ENCODE measurements around the gene ASIC2.

The ASIC2 gene

GRCh38 chr17:33112763-33113162 lies 180.3 kb downstream of the ASIC2 start:
- DNase-seq = no peak

- no peak for DNase-seq
Observed at GRCh38 chr17:33109336-33110072, 183.6 kb downstream of the ASIC2 start.

GRCh38 chr17:33106525-33107165 lies 186.4 kb downstream of the ASIC2 start:
- DNase-seq = no peak

- DNase-seq = no peak
Observed at GRCh38 chr17:33105911-33106310, 187.2 kb downstream of the ASIC2 start.

- no peak for DNase-seq
Observed at GRCh38 chr17:33099906-33100305, 193.2 kb downstream of the ASIC2 start.

- no peak for DNase-seq
Observed at GRCh38 chr17:33099252-33099651, 193.8 kb downstream of the ASIC2 start.

GRCh38 chr17:33097411-33097810 lies 195.7 kb downstream of the ASIC2 start:
- no peak for DNase-seq

- no peak for DNase-seq
Observed at GRCh38 chr17:33096161-33096560, 196.9 kb downstream of the ASIC2 start.

- no peak for DNase-seq
Observed at GRCh38 chr17:33091271-33091670, 201.8 kb downstream of the ASIC2 start.

GRCh38 chr17:33090806-33091205 lies 202.3 kb downstream of the ASIC2 start:
- no peak for DNase-seq

- DNase-seq = no peak
Observed at GRCh38 chr17:33086878-33087277, 206.2 kb downstream of the ASIC2 start.

- no peak for DNase-seq
Observed at GRCh38 chr17:33086041-33086440, 207.1 kb downstream of the ASIC2 start.

GRCh38 chr17:33085256-33085655 lies 207.8 kb downstream of the ASIC2 start:
- no peak for DNase-seq

GRCh38 chr17:33084755-33085154 lies 208.3 kb downstream of the ASIC2 start:
- DNase-seq = no peak

GRCh38 chr17:33082529-33083173 lies 210.4 kb downstream of the ASIC2 start:
- DNase-seq = no peak

GRCh38 chr17:33080091-33080490 lies 213.0 kb downstream of the ASIC2 start:
- no peak for DNase-seq

GRCh38 chr17:33079201-33079600 lies 213.9 kb downstream of the ASIC2 start:
- no peak for DNase-seq

- no peak for DNase-seq
Observed at GRCh38 chr17:33076979-33077378, 216.1 kb downstream of the ASIC2 start.

GRCh38 chr17:33073416-33073815 lies 219.7 kb downstream of the ASIC2 start:
- DNase-seq = no peak

GRCh38 chr17:33072421-33073161 lies 220.5 kb downstream of the ASIC2 start:
- DNase-seq = no peak

GRCh38 chr17:33071656-33072055 lies 221.4 kb downstream of the ASIC2 start:
- no peak for DNase-seq

GRCh38 chr17:33057564-33057963 lies 235.5 kb downstream of the ASIC2 start:
- no peak for DNase-seq

- no peak for DNase-seq
Observed at GRCh38 chr17:33056399-33057146, 236.5 kb downstream of the ASIC2 start.

Data from stimulated activated CD4-positive, alpha-beta T cell treated with anti-CD3 and anti-CD28 coated beads, Interleukin-4, amount 100 ng/mL, for 1 hour (primary cell).